Skin epidermis (tissue), 12 donors: ENCODE results near the gene HMCN1.
A peak's percentile ranks its signal among the peaks of the same experiment; 100 is the strongest.

Source experiments
- H3K27ac ChIP-seq, 21 experiments: fragments of 200-600 bp; sonication (generic) in 11 of 21; one replicate each; pipeline ENCODE4 v1.5.0; 2020; ENCODE audit warnings: mild to moderate bottlenecking in 3 of 21, inconsistent platforms in 2 of 21, moderate library complexity in 2 of 21
- H3K4me3 ChIP-seq, 7 experiments: fragments of 200-600 bp; sonication (generic) in 2 of 7; one replicate each; pipeline ENCODE4 v1.5.0; 2020; ENCODE audit warnings: inconsistent platforms in 2 of 7, mild to moderate bottlenecking in 2 of 7, moderate library complexity in 1 of 7

The HMCN1 gene

GRCh38 chr1:185733818-185734735 lies at the start of gene HMCN1:
TSS of gene HMCN1 (plus strand) at chr1:185734391. CDS start at chr1:185734780, 389 bp downstream.
- Histone ChIP-seq H3K27ac (peak within 1 kb of the TSS in 20 of 21 experiments; percentile 2 to 86 (median 68)), H3K4me3 (peak within 1 kb of the TSS; percentile 24 to 53 (median 45))

GRCh38 chr1:185686821-185687778 lies 47.1 kb upstream of the HMCN1 start:
- Histone ChIP-seq H3K27ac (no peak overlapping the region), H3K4me3 (no peak overlapping the region)

- H3K27ac ChIP-seq: no peak overlapping the region
- H3K4me3 ChIP-seq: no peak overlapping the region
Observed at GRCh38 chr1:185690527-185690926, 43.7 kb upstream of the HMCN1 start.

GRCh38 chr1:185693654-185694053 lies 40.5 kb upstream of the HMCN1 start:
- peak overlapping the region in 12 of 21 experiments; percentile 22 to 72 (median 56) for H3K27ac ChIP-seq
- H3K4me3 ChIP-seq: peak overlapping the region in 1 of 7 experiments; percentile 14

GRCh38 chr1:185694081-185694480 lies 40.1 kb upstream of the HMCN1 start:
- Histone ChIP-seq H3K4me3 (peak overlapping the region in 1 of 7 experiments; percentile 14), H3K27ac (peak overlapping the region in 14 of 21 experiments; percentile 22 to 72 (median 54))

- Histone ChIP-seq H3K27ac (no peak overlapping the region), H3K4me3 (no peak overlapping the region)
Observed at GRCh38 chr1:185695299-185695698, 38.9 kb upstream of the HMCN1 start.

- H3K27ac ChIP-seq: no peak overlapping the region
- H3K4me3 ChIP-seq: no peak overlapping the region
Observed at GRCh38 chr1:185696422-185697150, 37.6 kb upstream of the HMCN1 start.

GRCh38 chr1:185699874-185700273 lies 34.3 kb upstream of the HMCN1 start:
- H3K27ac ChIP-seq: no peak overlapping the region
- H3K4me3 ChIP-seq: no peak overlapping the region

- H3K4me3 ChIP-seq: no peak overlapping the region
- H3K27ac ChIP-seq: no peak overlapping the region
Observed at GRCh38 chr1:185701650-185702049, 32.5 kb upstream of the HMCN1 start.

- Histone ChIP-seq H3K4me3 (no peak overlapping the region), H3K27ac (no peak overlapping the region)
Observed at GRCh38 chr1:185704181-185704580, 30.0 kb upstream of the HMCN1 start.

- Histone ChIP-seq H3K27ac (no peak overlapping the region), H3K4me3 (no peak overlapping the region)
Observed at GRCh38 chr1:185716095-185716494, 18.1 kb upstream of the HMCN1 start.

GRCh38 chr1:185719021-185719420 lies 15.2 kb upstream of the HMCN1 start:
- H3K27ac ChIP-seq: peak overlapping the region in 6 of 21 experiments; percentile 20 to 72 (median 46)
- H3K4me3 ChIP-seq: no peak overlapping the region

- peak overlapping the region in 3 of 21 experiments; percentile 32 to 72 (median 33) for H3K27ac ChIP-seq
Observed at GRCh38 chr1:185720633-185721272, 13.4 kb upstream of the HMCN1 start.

GRCh38 chr1:185721553-185721952 lies 12.6 kb upstream of the HMCN1 start:
- no peak overlapping the region for H3K27ac ChIP-seq

More at GRCh38 chr1:185720633-185721272, 13.4 kb upstream of the HMCN1 start:
- no peak overlapping the region for H3K4me3 ChIP-seq

GRCh38 chr1:185722098-185722497 lies 12.1 kb upstream of the HMCN1 start:
- Histone ChIP-seq H3K27ac (no peak overlapping the region), H3K4me3 (no peak overlapping the region)

More at GRCh38 chr1:185721553-185721952, 12.6 kb upstream of the HMCN1 start:
- no peak overlapping the region for H3K4me3 ChIP-seq

GRCh38 chr1:185727726-185728125 lies 6.5 kb upstream of the HMCN1 start:
- H3K4me3 ChIP-seq: no peak overlapping the region
- no peak overlapping the region for H3K27ac ChIP-seq

GRCh38 chr1:185731446-185731845 lies 2.7 kb upstream of the HMCN1 start:
- Histone ChIP-seq H3K27ac (no peak overlapping the region), H3K4me3 (no peak overlapping the region)

GRCh38 chr1:185732951-185733350 lies 1.2 kb upstream of the HMCN1 start:
- no peak overlapping the region for H3K4me3 ChIP-seq
- H3K27ac ChIP-seq: peak overlapping the region in 1 of 21 experiments; percentile 77
